CD8-positive, alpha-beta memory T cell (primary cell): Measurements from ENCODE around the gene RALGAPA2. TPM values are rescaled to one million over a fixed set of nuclear protein-coding genes. Genes with fewer than 3 reads are reported as not detected.
A peak's percentile ranks its signal among the peaks of the same experiment; 100 is the strongest.

Experiments used
- CTCF ChIA-PET: fragments of 350-600 bp; sonication (Branson Sonifier 250); formaldehyde crosslinking; loops from one replicate; lab custom pipeline; 2021; ENCODE audit warnings: antibody characterized with exemption; lab: Charles Lee
- POLR2A ChIA-PET: fragments of 350-600 bp; sonication (Branson Sonifier 250); formaldehyde crosslinking; loops from one replicate; lab custom pipeline; 2021; ENCODE audit warnings: antibody characterized with exemption; lab: Charles Lee
- DNase-seq, 5 donors: peaks; one replicate each; pipeline versions ENCODE4 v3.0.0 to v3.0.0-alpha.2; 2020 to 2022; ENCODE audit warnings: mixed read lengths in 1 of 5
- H3K27ac ChIP-seq: one replicate; pipeline ENCODE4 v1.7.0; 2013; ENCODE audit warnings: low read depth, mild to moderate bottlenecking, low read length, moderate library complexity
- H3K27me3 ChIP-seq: 2 replicates; pipeline ENCODE4 v1.7.0; 2013; ENCODE audit warnings: low read length, mild to moderate bottlenecking; ENCODE audit not compliant: insufficient read depth, poor library complexity, severe bottlenecking
- H3K36me3 ChIP-seq: 2 replicates; pipeline ENCODE4 v1.7.0; 2013; ENCODE audit warnings: mild to moderate bottlenecking, low read length, moderate library complexity; ENCODE audit not compliant: insufficient read depth
- H3K4me1 ChIP-seq: 2 replicates; pipeline ENCODE4 v1.7.0; 2013; ENCODE audit warnings: mild to moderate bottlenecking, low read length, moderate library complexity; ENCODE audit not compliant: insufficient read depth
- H3K4me3 ChIP-seq: 2 replicates; pipeline ENCODE4 v1.7.0; 2013; ENCODE audit warnings: mild to moderate bottlenecking, low read length
- H3K9me3 ChIP-seq: 2 replicates; pipeline ENCODE4 v1.7.0; 2013; ENCODE audit warnings: mild to moderate bottlenecking, low read length
- H3K27ac Mint-ChIP-seq, 8 donors: one replicate each; pipeline ENCODE4 v1.8.0; 2020 to 2021; ENCODE audit warnings: mixed read lengths in 8 of 8, mild to moderate bottlenecking in 6 of 8, inconsistent platforms in 3 of 8, moderate library complexity in 3 of 8
- H3K27me3 Mint-ChIP-seq, 2 donors: one replicate each; pipeline ENCODE4 v1.8.0; 2020 to 2021; ENCODE audit warnings: mixed read lengths in 2 of 2, mild to moderate bottlenecking in 1 of 2, moderate library complexity in 1 of 2
- H3K36me3 Mint-ChIP-seq, 3 donors: one replicate each; pipeline ENCODE4 v1.8.0; 2020 to 2021; ENCODE audit warnings: mixed read lengths in 3 of 3, inconsistent platforms in 1 of 3, mild to moderate bottlenecking in 1 of 3
- H3K4me1 Mint-ChIP-seq, 3 donors: one replicate each; pipeline ENCODE4 v1.8.0; 2020 to 2021; ENCODE audit warnings: mixed read lengths in 3 of 3, inconsistent platforms in 1 of 3, mild to moderate bottlenecking in 1 of 3
- H3K4me3 Mint-ChIP-seq, 7 donors: one replicate each; pipeline ENCODE4 v1.8.0; 2020 to 2021; ENCODE audit warnings: mixed read lengths in 7 of 7, mild to moderate bottlenecking in 6 of 7, moderate library complexity in 4 of 7, inconsistent platforms in 2 of 7
- H3K9me3 Mint-ChIP-seq, 5 donors: one replicate each; pipeline ENCODE4 v1.8.0; 2020 to 2022; ENCODE audit warnings: mixed read lengths in 5 of 5, mild to moderate bottlenecking in 3 of 5, moderate library complexity in 2 of 5, inconsistent platforms in 1 of 5
- polyA plus RNA-seq: library from polyadenylated mRNA; unstranded; fragments of 300-500 nt; fragmentation: Illumina TruSeq; gene quantifications from one replicate; pipeline ENCODE4 v1.2.3, GENCODE V29; 2021
- total RNA-seq, 2 experiments: library from RNA; stranded (reverse); gene quantifications; one replicate each; pipeline ENCODE4 v1.2.3, GENCODE V29; 2021

RALGAPA2 gene
- total and polyA plus RNA-seq, 3 experiments from 2014 or later: 7.4 to 14.5 (median 13.4) TPM

DNA sequence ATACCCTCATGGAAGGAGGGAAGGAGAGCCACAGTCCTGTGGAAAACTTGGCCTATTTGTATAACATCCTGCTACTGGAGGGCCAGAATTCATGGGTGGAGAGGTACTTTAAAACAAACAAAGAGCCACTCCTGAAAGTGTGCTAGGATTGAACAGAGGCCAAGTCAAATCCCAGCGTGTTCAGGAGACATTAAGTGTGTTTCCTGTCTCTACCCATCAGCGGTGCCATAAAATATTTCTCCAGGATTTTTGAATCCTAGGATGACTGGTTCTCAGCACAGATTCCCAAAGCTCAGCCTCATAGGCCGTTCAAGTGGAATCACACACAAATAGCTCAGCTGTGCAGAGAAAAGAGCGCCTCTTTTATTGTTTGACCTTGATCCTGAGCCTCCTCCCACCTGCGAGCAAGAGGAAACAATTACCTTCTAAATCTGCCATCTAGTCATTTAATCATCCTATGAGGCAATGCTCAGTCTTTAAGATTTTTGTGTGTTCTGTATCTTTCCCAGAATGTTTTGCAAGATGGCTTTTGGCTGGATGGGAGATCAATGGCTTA is 31.8 kb upstream of the RALGAPA2 start:
- Histone ChIP-seq H3K4me3 (no peak overlapping the region), H3K4me1 (no peaks in the 10 kb centered on the region), H3K27ac (no peak overlapping the region), H3K27me3 (no peaks in the 10 kb centered on the region), H3K36me3 (no peaks in the 10 kb centered on the region), H3K9me3 (no peaks in the 10 kb centered on the region)
- H3K4me1 Mint-ChIP-seq: no peaks in the 10 kb centered on the region
- H3K9me3 Mint-ChIP-seq: peaks cover 5 to 8% (median 8%) of the 10 kb centered on the region in 5 donors
- no peak for DNase-seq
- H3K4me3 Mint-ChIP-seq: no peak overlapping the region
- CTCF ChIA-PET: no interaction called here
- POLR2A ChIA-PET: no interaction called here
- peaks cover 0 to 8% (median 1%) of the 10 kb centered on the region in 3 donors for H3K36me3 Mint-ChIP-seq
- no peak overlapping the region for H3K27ac Mint-ChIP-seq
- H3K27me3 Mint-ChIP-seq: peaks cover 10 to 43% of the 10 kb centered on the region in 2 donors

DNA sequence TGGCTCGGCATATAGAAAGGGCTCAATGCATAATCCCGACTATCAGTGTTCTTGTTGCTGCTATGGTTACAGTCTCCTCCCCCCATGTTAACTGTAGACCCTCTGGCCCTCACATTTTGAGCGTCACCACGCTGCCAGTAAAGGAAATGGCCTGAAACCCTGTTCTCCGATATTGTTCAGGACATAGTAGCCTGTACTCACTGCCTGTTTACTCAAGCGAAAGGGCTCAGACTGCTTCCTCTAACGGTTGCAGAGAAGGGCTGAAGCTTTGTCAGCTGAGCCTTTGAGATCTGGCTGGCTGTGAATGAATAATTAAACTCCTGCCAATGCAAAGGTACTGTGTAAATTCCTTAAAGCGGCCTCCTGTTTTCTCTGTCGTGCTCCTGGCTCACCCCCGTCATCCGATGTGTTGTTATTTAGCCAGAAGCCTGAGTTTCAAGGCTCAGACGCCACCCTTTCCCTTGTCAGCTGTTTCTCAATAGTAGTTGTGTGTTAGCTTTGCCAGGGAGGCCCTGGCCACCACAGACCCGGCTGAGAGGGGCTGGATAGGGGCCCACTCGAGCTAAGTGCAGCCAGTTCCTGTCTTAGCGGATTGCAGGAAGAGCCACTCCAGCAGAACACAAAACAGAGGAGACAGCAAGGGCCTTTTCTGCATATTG is 31.2 kb upstream of the RALGAPA2 start:
- H3K36me3 Mint-ChIP-seq: peaks cover 0 to 2% (median 0%) of the 10 kb centered on the region in 3 donors
- no peaks in the 10 kb centered on the region for H3K4me1 Mint-ChIP-seq
- no peak overlapping the region for H3K27ac Mint-ChIP-seq
- no peaks in the 10 kb centered on the region for H3K36me3 ChIP-seq
- no peak overlapping the region for H3K4me3 ChIP-seq
- ChIA-PET POLR2A (no interaction called here), CTCF (no interaction called here)
- H3K9me3 ChIP-seq: no peaks in the 10 kb centered on the region
- H3K4me3 Mint-ChIP-seq: no peak overlapping the region
- H3K27ac ChIP-seq: no peak overlapping the region
- H3K27me3 ChIP-seq: no peaks in the 10 kb centered on the region
- H3K27me3 Mint-ChIP-seq: peaks cover 6 to 38% of the 10 kb centered on the region in 2 donors
- H3K4me1 ChIP-seq: no peaks in the 10 kb centered on the region
- peaks cover 0 to 2% (median 2%) of the 10 kb centered on the region in 5 donors for H3K9me3 Mint-ChIP-seq
- no peak for DNase-seq

DNA sequence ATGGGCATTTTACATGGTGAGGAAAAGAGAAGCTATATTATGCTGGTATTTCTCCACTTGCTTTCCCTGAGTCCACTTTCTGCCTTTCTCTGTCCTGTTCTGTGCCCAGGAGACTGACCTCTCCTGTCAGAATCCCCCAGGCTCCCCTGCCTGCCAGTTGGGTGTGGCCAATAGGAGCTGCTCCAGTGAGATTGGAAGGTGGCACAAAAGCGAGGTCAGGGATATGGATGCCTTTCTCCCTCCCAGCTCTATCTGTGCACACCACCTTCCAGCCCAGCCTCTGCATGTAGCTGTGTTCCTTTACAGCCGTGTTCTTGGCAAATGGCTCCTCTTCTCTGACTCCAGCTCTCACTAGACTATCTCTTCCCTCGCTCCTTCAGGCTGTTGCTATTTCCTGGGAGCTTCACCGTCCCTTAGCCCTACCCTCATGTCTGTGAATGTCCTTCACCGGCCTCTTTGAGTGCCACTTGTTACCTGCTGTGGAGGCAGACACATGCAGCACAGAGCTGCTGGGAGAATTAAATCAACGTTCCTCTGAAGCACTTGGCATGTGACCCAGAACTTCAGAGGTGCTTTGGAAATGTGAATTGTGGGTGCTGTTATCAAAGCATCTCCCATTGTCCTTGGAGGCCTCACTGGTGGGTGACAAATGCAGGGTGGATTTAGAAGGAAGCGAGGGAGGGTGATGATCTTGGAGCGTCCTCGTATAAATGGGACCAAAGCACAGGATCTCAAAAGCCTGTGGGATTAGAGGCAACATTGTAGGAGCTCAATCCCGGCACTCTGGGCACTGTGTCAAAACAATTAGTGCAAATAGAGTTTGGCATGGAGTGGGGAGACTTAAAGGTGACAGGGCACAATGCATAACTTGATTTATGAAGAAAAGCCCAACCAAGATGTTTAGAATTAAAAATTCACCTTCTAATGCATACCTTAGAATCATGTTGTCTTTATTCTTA is 28.9 kb upstream of the RALGAPA2 start:
- CTCF ChIA-PET: no interaction called here
- Mint-ChIP-seq H3K4me3 (no peak overlapping the region), H3K4me1 (no peaks in the 10 kb centered on the region), H3K9me3 (no peaks in the 10 kb centered on the region), H3K36me3 (no peaks in the 10 kb centered on the region), H3K27ac (no peak overlapping the region), H3K27me3 (peaks cover 11 to 52% of the 10 kb centered on the region in 2 donors)
- no peaks in the 10 kb centered on the region for H3K36me3 ChIP-seq
- DNase-seq: no peak
- H3K27me3 ChIP-seq: no peaks in the 10 kb centered on the region
- no peaks in the 10 kb centered on the region for H3K9me3 ChIP-seq
- POLR2A ChIA-PET: no interaction called here
- H3K4me3 ChIP-seq: no peak overlapping the region
- H3K4me1 ChIP-seq: no peaks in the 10 kb centered on the region
- H3K27ac ChIP-seq: no peak overlapping the region

DNA sequence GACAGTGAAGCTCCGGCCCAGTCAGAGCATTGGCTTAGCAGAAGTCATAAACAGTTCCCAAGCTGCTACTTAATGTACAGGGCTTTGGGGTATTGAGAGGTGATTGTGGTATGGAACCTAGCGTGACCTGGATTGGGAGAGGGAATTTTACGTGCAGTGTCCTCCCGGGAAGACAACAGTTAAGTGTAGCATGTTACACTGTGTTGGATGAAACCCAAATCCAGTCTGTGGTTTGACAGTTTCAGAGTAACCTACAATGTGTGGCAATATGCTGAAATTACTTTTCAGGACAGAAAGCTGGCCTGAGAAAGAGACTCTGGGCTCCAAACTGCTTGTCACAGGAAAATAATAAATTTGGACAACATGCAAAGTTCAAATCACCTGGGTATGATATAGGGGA is 28.1 kb upstream of the RALGAPA2 start:
- Mint-ChIP-seq H3K4me3 (no peak overlapping the region), H3K27ac (no peak overlapping the region)

DNA sequence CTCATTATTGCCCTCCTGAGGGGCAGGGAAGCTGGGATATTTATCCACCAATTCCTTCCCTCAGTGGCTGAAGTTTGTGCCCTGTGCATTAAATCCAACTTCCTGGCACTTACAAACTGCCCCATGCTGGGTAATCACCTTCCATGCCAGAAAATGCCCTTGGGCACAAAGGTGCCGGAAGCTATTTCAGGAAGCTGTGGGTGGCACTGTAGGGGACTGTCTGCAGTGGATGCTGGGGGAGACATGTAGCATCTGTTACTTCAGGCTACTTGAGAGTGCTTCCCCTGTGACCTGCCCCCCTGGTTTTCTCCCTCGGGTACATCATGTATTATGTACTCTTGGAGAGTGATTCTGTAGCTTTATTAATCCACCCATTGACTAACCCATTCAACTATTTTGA is 24.7 kb upstream of the RALGAPA2 start:
- H3K4me3 Mint-ChIP-seq: no peak overlapping the region
- H3K27ac Mint-ChIP-seq: no peak overlapping the region
- Histone ChIP-seq H3K27me3 (no peaks in the 10 kb centered on the region), H3K27ac (no peak overlapping the region), H3K9me3 (no peaks in the 10 kb centered on the region), H3K36me3 (no peaks in the 10 kb centered on the region), H3K4me3 (no peak overlapping the region), H3K4me1 (peaks cover 7% of the 10 kb centered on the region)
- DNase-seq: no peak
- ChIA-PET POLR2A (no interaction called here), CTCF (no interaction called here)
- peaks cover 6 to 33% of the 10 kb centered on the region in 2 donors for H3K27me3 Mint-ChIP-seq
- no peaks in the 10 kb centered on the region for H3K9me3 Mint-ChIP-seq
- no peaks in the 10 kb centered on the region for H3K36me3 Mint-ChIP-seq
- H3K4me1 Mint-ChIP-seq: peaks cover 8 to 10% (median 9%) of the 10 kb centered on the region in 3 donors

More for the DNA sequence above, 28.1 kb upstream of the RALGAPA2 start:
- Histone ChIP-seq H3K27ac (no peak overlapping the region), H3K4me1 (no peaks in the 10 kb centered on the region), H3K9me3 (no peaks in the 10 kb centered on the region), H3K27me3 (no peaks in the 10 kb centered on the region), H3K4me3 (no peak overlapping the region), H3K36me3 (no peaks in the 10 kb centered on the region)
- Mint-ChIP-seq H3K36me3 (no peaks in the 10 kb centered on the region), H3K4me1 (no peaks in the 10 kb centered on the region), H3K27me3 (peaks cover 13 to 54% of the 10 kb centered on the region in 2 donors), H3K9me3 (no peaks in the 10 kb centered on the region)
- DNase-seq: no peak
- POLR2A ChIA-PET: no interaction called here
- CTCF ChIA-PET: no interaction called here

DNA sequence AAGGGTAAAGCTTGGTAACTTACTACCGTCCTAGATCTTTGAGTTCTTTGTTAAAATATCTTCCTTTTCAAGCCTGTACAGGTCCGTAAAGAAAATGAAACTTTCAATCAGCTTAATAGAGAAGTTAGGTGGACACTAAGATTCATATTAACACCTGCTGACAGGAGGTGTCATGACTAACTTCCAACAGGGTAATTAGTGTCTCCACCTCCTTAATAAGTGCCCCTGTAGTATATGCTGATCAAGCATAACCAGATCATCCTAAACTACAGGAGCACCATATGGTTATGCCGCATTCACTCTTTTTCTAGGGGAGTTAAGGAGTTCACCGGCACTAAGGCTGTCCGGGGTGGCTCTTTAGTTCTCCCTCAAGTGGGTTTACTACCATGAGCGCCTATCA is 23.9 kb upstream of the RALGAPA2 start:
- Mint-ChIP-seq H3K27me3 (peaks cover 6 to 25% of the 10 kb centered on the region in 2 donors), H3K4me3 (no peak overlapping the region), H3K36me3 (no peaks in the 10 kb centered on the region), H3K27ac (peak overlapping the region in 1 of 8 donors; percentile 39), H3K4me1 (peaks cover 8 to 10% (median 9%) of the 10 kb centered on the region in 3 donors), H3K9me3 (no peaks in the 10 kb centered on the region)
- Histone ChIP-seq H3K36me3 (no peaks in the 10 kb centered on the region), H3K9me3 (no peaks in the 10 kb centered on the region), H3K27ac (no peak overlapping the region), H3K27me3 (no peaks in the 10 kb centered on the region), H3K4me3 (no peak overlapping the region), H3K4me1 (peaks cover 7% of the 10 kb centered on the region)
- POLR2A ChIA-PET: no interaction called here
- CTCF ChIA-PET: no interaction called here
- DNase-seq: no peak

DNA sequence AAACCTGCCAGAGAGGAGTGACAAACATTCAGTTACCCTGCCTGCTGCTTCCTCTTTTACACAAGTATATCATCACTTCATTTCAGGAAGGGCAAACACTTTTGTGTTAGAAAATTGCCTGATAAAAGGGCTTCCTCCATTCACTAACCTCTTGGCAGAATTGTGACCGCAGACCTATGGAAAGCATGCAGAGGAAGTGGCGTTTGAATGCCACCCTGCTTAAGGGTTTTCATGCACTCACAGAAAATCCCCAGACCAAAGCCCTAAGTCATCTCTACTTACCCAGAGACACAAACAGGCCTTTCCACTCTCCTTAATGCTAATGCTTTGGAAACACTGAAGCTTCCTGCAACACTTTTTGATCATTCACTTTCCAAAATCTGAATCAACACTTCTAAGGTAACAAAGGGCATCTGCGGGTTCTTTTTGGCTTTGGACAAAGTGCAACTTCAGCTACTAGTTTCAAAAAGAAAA is 22.1 kb upstream of the RALGAPA2 start:
- Mint-ChIP-seq H3K4me1 (peaks cover 8 to 10% (median 9%) of the 10 kb centered on the region in 3 donors), H3K27ac (no peak overlapping the region), H3K36me3 (no peaks in the 10 kb centered on the region), H3K27me3 (peaks cover 6 to 24% of the 10 kb centered on the region in 2 donors), H3K9me3 (no peaks in the 10 kb centered on the region), H3K4me3 (no peak overlapping the region)
- ChIA-PET POLR2A (no interaction called here), CTCF (no interaction called here)
- no peak overlapping the region for H3K4me3 ChIP-seq
- no peaks in the 10 kb centered on the region for H3K36me3 ChIP-seq
- no peaks in the 10 kb centered on the region for H3K9me3 ChIP-seq
- H3K27ac ChIP-seq: no peak overlapping the region
- peak in 1 of 5 donors; percentile 13 for DNase-seq
- no peaks in the 10 kb centered on the region for H3K27me3 ChIP-seq
- H3K4me1 ChIP-seq: peaks cover 7% of the 10 kb centered on the region

DNA sequence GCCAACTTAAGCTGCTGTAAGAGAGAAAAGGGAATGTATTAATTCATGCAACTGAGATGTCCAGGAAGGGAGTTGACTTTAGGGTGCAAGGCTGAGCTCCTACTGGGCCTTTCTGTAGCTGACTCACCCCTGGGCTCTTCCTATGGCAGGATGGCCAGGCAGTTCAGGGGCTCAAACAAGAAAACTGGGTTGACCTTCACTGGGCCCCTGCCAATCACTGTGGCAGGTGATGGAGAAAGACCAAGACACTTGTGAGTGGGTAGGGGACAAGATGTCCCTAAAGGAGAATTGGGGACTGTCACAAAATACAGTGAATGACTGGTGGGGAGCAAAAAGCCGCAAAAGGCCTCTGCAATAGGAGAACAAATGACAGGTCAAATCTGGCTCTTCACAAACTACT is 21.5 kb upstream of the RALGAPA2 start:
- no peak overlapping the region for H3K4me3 Mint-ChIP-seq
- peaks cover 6 to 24% of the 10 kb centered on the region in 2 donors for H3K27me3 Mint-ChIP-seq
- H3K9me3 Mint-ChIP-seq: no peaks in the 10 kb centered on the region
- ChIA-PET CTCF (no interaction called here), POLR2A (no interaction called here)
- Histone ChIP-seq H3K36me3 (no peaks in the 10 kb centered on the region), H3K9me3 (no peaks in the 10 kb centered on the region), H3K4me3 (no peak overlapping the region), H3K27ac (no peak overlapping the region), H3K27me3 (no peaks in the 10 kb centered on the region), H3K4me1 (peaks cover 7% of the 10 kb centered on the region)
- H3K27ac Mint-ChIP-seq: no peak overlapping the region
- peaks cover 8 to 10% (median 9%) of the 10 kb centered on the region in 3 donors for H3K4me1 Mint-ChIP-seq
- no peaks in the 10 kb centered on the region for H3K36me3 Mint-ChIP-seq
- DNase-seq: no peak
